T-helper 17 cell (primary cell): Measurements from ENCODE around the gene RPSA. TPM values are rescaled to one million over a fixed set of nuclear protein-coding genes. Genes with fewer than 3 reads are reported as not detected.
A peak's percentile ranks its signal among the peaks of the same experiment; 100 is the strongest.
"Not testable (repeated sequence)": the region's sequence is repeated elsewhere in the genome, so short reads cannot be mapped to it uniquely, and the experiment has no call there.

Experiments
- ATAC-seq: fragments of 150-1000 bp; cut with Tn5 transposase; 2 replicates; pipeline ENCODE4 v1.10.0; 2021; ENCODE audit warnings: mild to moderate bottlenecking, moderate library complexity
- DNase-seq, 3 donors: peaks; one replicate each; pipeline versions ENCODE4 v3.0.0 to v3.0.0-alpha.2; 2020 to 2021
- H3K9me3 ChIP-seq: one replicate; pipeline ENCODE4 v1.7.0; 2013; ENCODE audit warnings: low read length, mild to moderate bottlenecking; ENCODE audit not compliant: control insufficient read depth, poor library complexity, severe bottlenecking
- H3K27ac Mint-ChIP-seq: one replicate; pipeline ENCODE4 v1.8.0; 2022; ENCODE audit warnings: mild to moderate bottlenecking, moderate library complexity, mixed read lengths
- H3K27me3 Mint-ChIP-seq: one replicate; pipeline ENCODE4 v1.8.0; 2022; ENCODE audit warnings: mixed read lengths
- H3K36me3 Mint-ChIP-seq: one replicate; pipeline ENCODE4 v1.8.0; 2022; ENCODE audit warnings: low read depth, mixed read lengths
- H3K4me1 Mint-ChIP-seq: one replicate; pipeline ENCODE4 v1.8.0; 2022; ENCODE audit warnings: mild to moderate bottlenecking, mixed read lengths
- H3K4me3 Mint-ChIP-seq: one replicate; pipeline ENCODE4 v1.8.0; 2022; ENCODE audit warnings: mild to moderate bottlenecking, moderate library complexity, mixed read lengths
- total RNA-seq, 4 donors: library from RNA in 2 of 4; stranded (reverse) in 2 of 4; gene quantifications; one replicate each; pipeline ENCODE4 v1.2.3 and lab custom pipeline; 2022 to 2026

RPSA gene
- total RNA-seq: 1,000 to 10,000 TPM; 1,939 to 2,030 TPM
- 668 to 1,150 reads per million in 2 donors for total RNA-seq (lab: John Stamatoyannopoulos, UW)

- H3K4me3 Mint-ChIP-seq: peak within 1 kb of the TSS; percentile 98
- DNase-seq: peak; percentile 85 to 94 (median 93)
- H3K9me3 ChIP-seq: no peaks in the 10 kb centered on the region
- H3K36me3 Mint-ChIP-seq: peaks cover 9% of the 10 kb centered on the region
- peak within 1 kb of the TSS; percentile 98 for H3K27ac Mint-ChIP-seq
- peak; percentile 94 for ATAC-seq
- no peaks in the 10 kb centered on the region for H3K27me3 Mint-ChIP-seq
- H3K4me1 Mint-ChIP-seq: peaks cover 35% of the 10 kb centered on the region
These were observed at the start of gene RPSA for GRCh38 chr3:39406368-39407258. RPSA (plus strand) TSS chr3:39406720; CDS start chr3:39407654, 934 bp downstream.

GRCh38 chr3:39358333-39358732 is 48.2 kb upstream of the RPSA start:
- peaks cover 39% of the 10 kb centered on the region for H3K4me1 Mint-ChIP-seq
- H3K4me3 Mint-ChIP-seq: peak overlapping the region; percentile 31
- no peaks in the 10 kb centered on the region for H3K9me3 ChIP-seq
- no peak overlapping the region for H3K27ac Mint-ChIP-seq
- H3K27me3 Mint-ChIP-seq: peaks cover 5% of the 10 kb centered on the region
- no peak for ATAC-seq
- no peak for DNase-seq
- H3K36me3 Mint-ChIP-seq: peaks cover 2% of the 10 kb centered on the region

- H3K27ac Mint-ChIP-seq: peak overlapping the region; percentile 87
- no peaks in the 10 kb centered on the region for H3K9me3 ChIP-seq
- peaks cover 41% of the 10 kb centered on the region for H3K4me1 Mint-ChIP-seq
- peak overlapping the region; percentile 70 for H3K4me3 Mint-ChIP-seq
- peaks cover 3% of the 10 kb centered on the region for H3K36me3 Mint-ChIP-seq
- peak; percentile 97 for ATAC-seq
- no peaks in the 10 kb centered on the region for H3K27me3 Mint-ChIP-seq
- DNase-seq: peak; percentile 14 to 35 (median 15)
These were observed 45.1 kb upstream of the RPSA start for GRCh38 chr3:39361252-39361927.

- H3K9me3 ChIP-seq: no peaks in the 10 kb centered on the region
- peaks cover 3% of the 10 kb centered on the region for H3K36me3 Mint-ChIP-seq
- no peaks in the 10 kb centered on the region for H3K27me3 Mint-ChIP-seq
- peak overlapping the region; percentile 87 for H3K27ac Mint-ChIP-seq
- peaks cover 39% of the 10 kb centered on the region for H3K4me1 Mint-ChIP-seq
- DNase-seq (no peak), ATAC-seq (no peak)
- peak overlapping the region; percentile 70 for H3K4me3 Mint-ChIP-seq
These were observed 44.3 kb upstream of the RPSA start for GRCh38 chr3:39362192-39362591.

GRCh38 chr3:39362812-39363211 is 43.7 kb upstream of the RPSA start:
- H3K9me3 ChIP-seq: no peaks in the 10 kb centered on the region
- peaks cover 33% of the 10 kb centered on the region for H3K4me1 Mint-ChIP-seq
- DNase-seq (no peak), ATAC-seq (no peak)
- H3K27me3 Mint-ChIP-seq: no peaks in the 10 kb centered on the region
- H3K27ac Mint-ChIP-seq: peak overlapping the region; percentile 87
- H3K4me3 Mint-ChIP-seq: peak overlapping the region; percentile 25
- H3K36me3 Mint-ChIP-seq: peaks cover 3% of the 10 kb centered on the region

- not testable (repeated sequence) for H3K9me3 ChIP-seq, H3K4me3 Mint-ChIP-seq, ATAC-seq, H3K36me3 Mint-ChIP-seq, H3K4me1 Mint-ChIP-seq, DNase-seq, H3K27ac Mint-ChIP-seq
- peaks cover 22% of the 10 kb centered on the region for H3K27me3 Mint-ChIP-seq
These were observed 36.1 kb upstream of the RPSA start for GRCh38 chr3:39370450-39370849.

- Mint-ChIP-seq H3K4me3 (no peak overlapping the region), H3K27me3 (peaks cover 28% of the 10 kb centered on the region)
- no peaks in the 10 kb centered on the region for H3K9me3 ChIP-seq
These were observed 33.7 kb upstream of the RPSA start for GRCh38 chr3:39372833-39373232.

GRCh38 chr3:39376959-39377634 is 29.4 kb upstream of the RPSA start:
- Mint-ChIP-seq H3K36me3 (peaks cover 4% of the 10 kb centered on the region), H3K27me3 (peaks cover 28% of the 10 kb centered on the region)

More at GRCh38 chr3:39372833-39373232, 33.7 kb upstream of the RPSA start:
- Mint-ChIP-seq H3K27ac (no peak overlapping the region), H3K36me3 (peaks cover 4% of the 10 kb centered on the region), H3K4me1 (peaks cover under 1% of the 10 kb centered on the region)
- no peak for DNase-seq
- no peak for ATAC-seq

GRCh38 chr3:39378088-39378487 is 28.4 kb upstream of the RPSA start:
- Mint-ChIP-seq H3K27ac (peak overlapping the region; percentile 21), H3K27me3 (peaks cover 24% of the 10 kb centered on the region), H3K36me3 (peaks cover 1% of the 10 kb centered on the region), H3K4me3 (no peak overlapping the region), H3K4me1 (peaks cover 9% of the 10 kb centered on the region)
- DNase-seq (peak; percentile 19 to 52 (median 28)), ATAC-seq (peak; percentile 86)
- no peaks in the 10 kb centered on the region for H3K9me3 ChIP-seq

More at GRCh38 chr3:39376959-39377634, 29.4 kb upstream of the RPSA start:
- no peak for ATAC-seq
- no peaks in the 10 kb centered on the region for H3K9me3 ChIP-seq
- H3K4me3 Mint-ChIP-seq: no peak overlapping the region
- DNase-seq: no peak
- H3K4me1 Mint-ChIP-seq: peaks cover 8% of the 10 kb centered on the region
- H3K27ac Mint-ChIP-seq: no peak overlapping the region

- Mint-ChIP-seq H3K4me1 (peaks cover 12% of the 10 kb centered on the region), H3K27me3 (peaks cover 14% of the 10 kb centered on the region), H3K36me3 (no peaks in the 10 kb centered on the region), H3K27ac (no peak overlapping the region), H3K4me3 (no peak overlapping the region)
- no peaks in the 10 kb centered on the region for H3K9me3 ChIP-seq
- DNase-seq: no peak
- no peak for ATAC-seq
These were observed 27.4 kb upstream of the RPSA start for GRCh38 chr3:39378957-39379777.

GRCh38 chr3:39379778-39380155 is 26.8 kb upstream of the RPSA start:
- no peak for ATAC-seq
- H3K9me3 ChIP-seq: no peaks in the 10 kb centered on the region
- no peak for DNase-seq
- Mint-ChIP-seq H3K36me3 (no peaks in the 10 kb centered on the region), H3K4me3 (no peak overlapping the region), H3K4me1 (peaks cover 12% of the 10 kb centered on the region), H3K27me3 (peaks cover 13% of the 10 kb centered on the region), H3K27ac (no peak overlapping the region)

GRCh38 chr3:39381432-39381831 is 25.1 kb upstream of the RPSA start:
- no peaks in the 10 kb centered on the region for H3K9me3 ChIP-seq
- no peak for ATAC-seq
- Mint-ChIP-seq H3K27me3 (peaks cover 4% of the 10 kb centered on the region), H3K36me3 (no peaks in the 10 kb centered on the region), H3K27ac (no peak overlapping the region), H3K4me1 (peaks cover 25% of the 10 kb centered on the region), H3K4me3 (no peak overlapping the region)
- no peak for DNase-seq
